Ishikawa (cell line): ENCODE measurements around the gene TEX29.

Source experiments
- CEBPB ChIP-seq: IDR thresholded peaks from 2 replicates; pipeline ENCODE4 v1.6.1; 2012
- CREB1 ChIP-seq: IDR thresholded peaks from 2 replicates; pipeline ENCODE4 v1.6.1; 2012; ENCODE audit warnings: low read depth
- EGR1 ChIP-seq: IDR thresholded peaks from 2 replicates; pipeline ENCODE4 v1.6.1; 2012
- EP300 ChIP-seq: IDR thresholded peaks from 2 replicates; pipeline ENCODE4 v1.6.1; 2012; ENCODE audit warnings: borderline replicate concordance
- FOXM1 ChIP-seq: IDR thresholded peaks from 2 replicates; pipeline ENCODE4 v1.6.1; 2012; ENCODE audit warnings: low read depth, borderline replicate concordance
- MAX ChIP-seq: IDR thresholded peaks from 2 replicates; pipeline ENCODE4 v1.6.1; 2012
- NFIC ChIP-seq: IDR thresholded peaks from 2 replicates; pipeline ENCODE4 v1.6.1; 2012
- RAD21 ChIP-seq: IDR thresholded peaks from 2 replicates; pipeline ENCODE4 v1.6.1; 2012; ENCODE audit warnings: low read depth
- TAF1 ChIP-seq: IDR thresholded peaks from 2 replicates; pipeline ENCODE4 v1.6.1; 2012; ENCODE audit warnings: low read depth, mild to moderate bottlenecking
- YY1 ChIP-seq: IDR thresholded peaks from 2 replicates; pipeline ENCODE4 v1.6.1; 2012; ENCODE audit warnings: low read depth
- ZBTB7A ChIP-seq: IDR thresholded peaks from 2 replicates; pipeline ENCODE4 v1.6.1; 2012; ENCODE audit warnings: low read depth
- TF ChIP-seq, protein P1 (sequence below): IDR thresholded peaks from 2 replicates; pipeline ENCODE4 v1.6.1; 2012
- TF ChIP-seq, protein P2 (sequence below): IDR thresholded peaks from 2 replicates; pipeline ENCODE4 v1.6.1; 2012; ENCODE audit warnings: low read depth, mild to moderate bottlenecking

DNA sequence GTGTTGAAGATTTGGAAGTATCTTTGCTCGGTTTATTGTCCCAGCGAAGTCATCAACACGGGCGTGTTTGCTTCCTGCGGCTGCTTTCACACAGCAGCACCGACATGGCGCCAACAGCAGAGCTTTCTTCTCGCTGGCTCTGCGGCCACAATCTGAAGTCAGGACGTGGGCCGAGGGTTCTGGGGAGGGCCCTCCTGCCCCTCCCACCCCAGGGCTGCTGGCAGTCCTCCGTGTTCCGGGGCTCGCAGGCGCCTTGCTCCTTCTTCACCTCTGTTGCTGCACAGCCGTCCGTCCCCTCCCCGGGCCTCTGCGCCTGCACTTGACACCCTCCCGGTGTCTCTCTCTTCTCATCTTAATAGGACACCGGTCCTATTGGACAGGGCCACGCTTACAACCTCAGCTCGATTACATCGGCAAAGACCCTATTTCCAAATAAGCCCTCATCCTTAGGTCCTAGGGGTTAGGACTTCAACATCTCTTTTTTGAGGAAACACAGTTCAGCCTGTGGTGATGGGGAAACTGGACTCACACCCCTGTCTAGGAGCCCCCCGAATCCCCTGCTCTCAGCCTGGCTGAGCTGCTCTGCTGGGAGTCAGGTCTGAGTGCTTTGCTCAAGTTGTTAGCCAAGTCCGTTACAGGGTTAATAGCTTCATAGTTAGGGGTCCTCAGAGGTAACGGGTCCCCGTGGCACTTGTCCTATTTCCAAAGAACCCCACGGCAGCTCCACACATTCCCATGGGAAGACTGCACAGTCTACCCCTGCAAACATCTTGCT, 2.7 kb upstream of the TEX29 start:
- TF ChIP-seq ZBTB7A, result no peak
- no peak for TF ChIP-seq YY1
- TF ChIP-seq RAD21, result no peak
- TF ChIP-seq, protein P1, sequence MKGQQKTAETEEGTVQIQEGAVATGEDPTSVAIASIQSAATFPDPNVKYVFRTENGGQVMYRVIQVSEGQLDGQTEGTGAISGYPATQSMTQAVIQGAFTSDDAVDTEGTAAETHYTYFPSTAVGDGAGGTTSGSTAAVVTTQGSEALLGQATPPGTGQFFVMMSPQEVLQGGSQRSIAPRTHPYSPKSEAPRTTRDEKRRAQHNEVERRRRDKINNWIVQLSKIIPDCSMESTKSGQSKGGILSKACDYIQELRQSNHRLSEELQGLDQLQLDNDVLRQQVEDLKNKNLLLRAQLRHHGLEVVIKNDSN, result no peak
- TF ChIP-seq MAX, result no peak
- TF ChIP-seq NFIC, result no peak
- TF ChIP-seq EGR1, result no peak
- TF ChIP-seq CEBPB, result no peak
- no peak for TF ChIP-seq TAF1
- no peak for TF ChIP-seq CREB1
- no peak for TF ChIP-seq EP300
- TF ChIP-seq, protein P2, sequence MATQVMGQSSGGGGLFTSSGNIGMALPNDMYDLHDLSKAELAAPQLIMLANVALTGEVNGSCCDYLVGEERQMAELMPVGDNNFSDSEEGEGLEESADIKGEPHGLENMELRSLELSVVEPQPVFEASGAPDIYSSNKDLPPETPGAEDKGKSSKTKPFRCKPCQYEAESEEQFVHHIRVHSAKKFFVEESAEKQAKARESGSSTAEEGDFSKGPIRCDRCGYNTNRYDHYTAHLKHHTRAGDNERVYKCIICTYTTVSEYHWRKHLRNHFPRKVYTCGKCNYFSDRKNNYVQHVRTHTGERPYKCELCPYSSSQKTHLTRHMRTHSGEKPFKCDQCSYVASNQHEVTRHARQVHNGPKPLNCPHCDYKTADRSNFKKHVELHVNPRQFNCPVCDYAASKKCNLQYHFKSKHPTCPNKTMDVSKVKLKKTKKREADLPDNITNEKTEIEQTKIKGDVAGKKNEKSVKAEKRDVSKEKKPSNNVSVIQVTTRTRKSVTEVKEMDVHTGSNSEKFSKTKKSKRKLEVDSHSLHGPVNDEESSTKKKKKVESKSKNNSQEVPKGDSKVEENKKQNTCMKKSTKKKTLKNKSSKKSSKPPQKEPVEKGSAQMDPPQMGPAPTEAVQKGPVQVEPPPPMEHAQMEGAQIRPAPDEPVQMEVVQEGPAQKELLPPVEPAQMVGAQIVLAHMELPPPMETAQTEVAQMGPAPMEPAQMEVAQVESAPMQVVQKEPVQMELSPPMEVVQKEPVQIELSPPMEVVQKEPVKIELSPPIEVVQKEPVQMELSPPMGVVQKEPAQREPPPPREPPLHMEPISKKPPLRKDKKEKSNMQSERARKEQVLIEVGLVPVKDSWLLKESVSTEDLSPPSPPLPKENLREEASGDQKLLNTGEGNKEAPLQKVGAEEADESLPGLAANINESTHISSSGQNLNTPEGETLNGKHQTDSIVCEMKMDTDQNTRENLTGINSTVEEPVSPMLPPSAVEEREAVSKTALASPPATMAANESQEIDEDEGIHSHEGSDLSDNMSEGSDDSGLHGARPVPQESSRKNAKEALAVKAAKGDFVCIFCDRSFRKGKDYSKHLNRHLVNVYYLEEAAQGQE, result no peak
- TF ChIP-seq FOXM1, result no peak
